Measurements from ENCODE around the gene DLG2. TPM values are rescaled to one million over a fixed set of nuclear protein-coding genes. Genes with fewer than 3 reads are reported as not detected.
A peak's percentile ranks its signal among the peaks of the same experiment; 100 is the strongest.

DLG2 gene
- total and polyA plus RNA-seq, 9 donors: 2.5 to 20.7 (median 12.0) TPM

DNA sequence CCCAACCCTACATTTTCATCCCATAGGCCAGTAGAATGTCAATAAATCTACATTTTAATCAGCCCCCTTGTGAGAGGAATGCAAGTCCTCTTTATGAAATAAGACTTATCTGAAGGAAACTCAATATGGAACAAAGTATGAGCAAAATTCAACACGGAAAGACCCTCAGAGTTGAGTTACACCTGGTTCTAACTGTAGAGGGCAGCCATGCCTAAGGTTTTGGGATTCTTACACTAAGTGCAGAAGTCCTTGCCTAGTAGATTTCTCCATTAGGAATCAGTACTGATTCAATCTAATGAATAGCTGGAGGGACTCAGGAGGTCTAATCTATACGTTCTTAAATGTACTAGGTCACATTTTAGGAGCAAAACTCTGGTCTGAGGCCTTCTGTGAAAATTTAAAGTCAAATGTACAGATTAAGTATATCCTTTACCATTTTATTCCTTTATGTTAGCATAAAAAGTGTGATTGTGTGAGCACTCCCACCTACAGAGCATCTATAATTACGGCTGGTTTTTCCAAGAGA lies 904.5 kb downstream of the DLG2 start:
- Histone ChIP-seq H3K27me3 (no peaks in the 10 kb centered on the region), H3K9me3 (no peaks in the 10 kb centered on the region), H3K36me3 (no peaks in the 10 kb centered on the region), H3K4me3 (no peak overlapping the region), H3K27ac (no peak overlapping the region), H3K4me1 (ENCODE audit: insufficient read depth) (peaks cover 7% of the 10 kb centered on the region)
- intact Hi-C loops (cut with DNase I): no loop called here
- WGBS, 3 donors: 73 to 82% (median 77%) methylated on average over 3 of the region's 3 CpGs
- no peak for TF ChIP-seq POLR2A (IDR thresholded peaks at IDR 0.05)
- TF ChIP-seq, protein P1, sequence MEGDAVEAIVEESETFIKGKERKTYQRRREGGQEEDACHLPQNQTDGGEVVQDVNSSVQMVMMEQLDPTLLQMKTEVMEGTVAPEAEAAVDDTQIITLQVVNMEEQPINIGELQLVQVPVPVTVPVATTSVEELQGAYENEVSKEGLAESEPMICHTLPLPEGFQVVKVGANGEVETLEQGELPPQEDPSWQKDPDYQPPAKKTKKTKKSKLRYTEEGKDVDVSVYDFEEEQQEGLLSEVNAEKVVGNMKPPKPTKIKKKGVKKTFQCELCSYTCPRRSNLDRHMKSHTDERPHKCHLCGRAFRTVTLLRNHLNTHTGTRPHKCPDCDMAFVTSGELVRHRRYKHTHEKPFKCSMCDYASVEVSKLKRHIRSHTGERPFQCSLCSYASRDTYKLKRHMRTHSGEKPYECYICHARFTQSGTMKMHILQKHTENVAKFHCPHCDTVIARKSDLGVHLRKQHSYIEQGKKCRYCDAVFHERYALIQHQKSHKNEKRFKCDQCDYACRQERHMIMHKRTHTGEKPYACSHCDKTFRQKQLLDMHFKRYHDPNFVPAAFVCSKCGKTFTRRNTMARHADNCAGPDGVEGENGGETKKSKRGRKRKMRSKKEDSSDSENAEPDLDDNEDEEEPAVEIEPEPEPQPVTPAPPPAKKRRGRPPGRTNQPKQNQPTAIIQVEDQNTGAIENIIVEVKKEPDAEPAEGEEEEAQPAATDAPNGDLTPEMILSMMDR (IDR thresholded peaks at IDR 0.05): no peak
- TF ChIP-seq EP300 (IDR thresholded peaks at IDR 0.05): no peak
- DNase-seq: no peak

DNA sequence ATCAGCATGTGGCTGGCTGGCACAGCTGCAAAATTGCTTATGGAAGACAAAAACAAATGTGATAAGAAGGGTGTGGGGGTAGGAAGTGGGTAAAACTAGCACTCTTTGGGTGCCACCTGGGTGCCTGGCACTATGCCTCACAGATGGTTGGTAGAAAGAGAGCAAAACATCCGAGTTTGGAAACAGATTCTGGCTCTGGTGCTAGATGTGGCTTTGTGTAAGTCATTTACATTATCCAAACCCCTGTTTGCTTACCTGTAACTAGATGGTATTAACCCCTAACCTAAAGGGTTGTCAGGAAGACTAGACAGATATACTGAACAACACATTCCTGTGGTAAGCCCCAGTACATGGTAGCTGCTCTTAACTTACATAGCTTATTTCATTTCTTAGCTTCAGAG lies 905.6 kb downstream of the DLG2 start:
- no peaks in the 10 kb centered on the region for H3K9me3 ChIP-seq
- H3K4me3 ChIP-seq: no peak overlapping the region
- no peak for TF ChIP-seq EP300 (IDR thresholded peaks at IDR 0.05)
- no peak for TF ChIP-seq POLR2A (IDR thresholded peaks at IDR 0.05)
- TF ChIP-seq, protein P1 (IDR thresholded peaks at IDR 0.05): no peak
- no peaks in the 10 kb centered on the region for H3K27me3 ChIP-seq
- intact Hi-C loops (cut with DNase I): no loop called here
- 36 to 45% (median 41%) methylated on average over 1 of the region's 1 CpG for WGBS, 3 donors
- peaks cover 7% of the 10 kb centered on the region for H3K4me1 ChIP-seq (ENCODE audit: insufficient read depth)
- H3K36me3 ChIP-seq: no peaks in the 10 kb centered on the region
- no peak for DNase-seq
- H3K27ac ChIP-seq: no peak overlapping the region

DNA sequence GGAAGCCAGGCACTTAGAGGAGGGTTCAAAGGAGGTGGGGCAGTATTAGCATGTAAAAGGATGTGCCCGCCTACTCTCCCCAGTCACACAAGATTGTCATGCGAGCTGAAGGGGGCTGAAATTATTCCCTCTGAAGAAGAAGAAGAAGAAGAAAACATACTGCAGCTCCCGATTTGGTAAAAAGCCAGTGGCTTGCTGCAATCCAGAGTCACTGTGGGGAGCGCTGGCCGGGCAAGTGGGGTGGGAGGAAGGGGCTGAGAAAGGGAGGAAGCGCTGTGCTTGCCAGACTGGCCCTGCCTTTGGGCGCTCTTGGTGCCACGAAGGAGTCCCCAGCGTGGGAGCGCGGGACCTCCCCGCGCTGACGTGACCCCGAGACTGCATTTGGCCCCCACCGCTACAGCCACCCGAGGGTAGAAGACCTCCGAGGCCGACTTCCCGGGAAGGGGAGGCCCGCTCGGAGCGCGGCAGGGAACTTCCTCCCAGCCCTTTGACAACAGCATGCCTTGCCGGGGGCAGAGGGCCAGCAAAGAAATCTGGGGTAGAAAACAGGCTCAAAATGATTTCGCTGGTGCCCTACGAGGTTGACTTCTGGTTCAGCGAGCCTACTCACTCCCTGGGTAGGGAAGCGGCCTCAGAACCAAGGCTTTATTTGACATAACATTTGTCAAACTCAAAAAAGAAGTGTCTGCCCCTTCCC lies 906.3 kb downstream of the DLG2 start:
- peak overlapping the region in 1 of 2 donors; percentile 48 for H3K27ac ChIP-seq
- intact Hi-C loops (cut with DNase I): no loop called here
- no peaks in the 10 kb centered on the region for H3K9me3 ChIP-seq
- H3K27me3 ChIP-seq: no peaks in the 10 kb centered on the region
- no peak for TF ChIP-seq POLR2A (IDR thresholded peaks at IDR 0.05)
- TF ChIP-seq EP300 (IDR thresholded peaks at IDR 0.05): no peak
- TF ChIP-seq, protein P1 (IDR thresholded peaks at IDR 0.05): no peak
- 3 to 6% (median 3%) methylated on average over 29 of the region's 29 CpGs for WGBS, 3 donors
- peak; percentile 14 to 45 (median 34) for DNase-seq
- H3K4me1 ChIP-seq (ENCODE audit: insufficient read depth): peaks cover 7% of the 10 kb centered on the region
- peak overlapping the region; percentile 49 for H3K4me3 ChIP-seq
- H3K36me3 ChIP-seq: no peaks in the 10 kb centered on the region

DNA sequence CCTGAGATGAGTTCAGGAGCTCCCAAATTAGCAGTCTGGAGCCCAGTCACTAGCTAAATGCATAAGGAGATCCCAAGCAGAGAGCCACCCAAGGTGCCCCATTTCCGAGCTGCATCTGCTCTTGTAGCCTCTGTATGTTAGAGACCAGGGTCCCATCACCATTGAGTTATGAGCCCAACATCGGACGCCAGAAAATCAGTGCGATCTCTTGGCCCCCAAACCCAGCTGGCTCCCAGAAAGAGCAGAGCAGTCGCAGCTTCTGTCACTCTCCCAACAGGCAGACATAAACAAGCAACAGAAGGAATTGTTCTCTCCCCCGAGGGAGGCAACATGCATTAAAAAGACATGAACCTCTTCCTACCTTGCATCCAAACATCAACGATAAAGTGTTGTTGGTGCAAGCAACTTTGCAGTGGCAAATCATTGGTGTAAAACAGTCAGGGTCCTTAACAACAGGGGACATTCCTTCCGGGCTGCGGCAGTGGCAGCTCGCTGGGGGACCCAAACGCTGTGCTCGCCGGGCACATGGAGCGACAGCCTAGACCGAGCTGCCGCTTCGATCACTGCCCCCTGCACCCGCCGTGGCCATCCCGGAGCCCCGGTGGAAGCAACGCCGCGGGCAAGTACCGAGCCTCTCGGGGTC lies 907.1 kb downstream of the DLG2 start:
- TF ChIP-seq, protein P1 (IDR thresholded peaks at IDR 0.05): no peak
- no peak for TF ChIP-seq EP300 (IDR thresholded peaks at IDR 0.05)
- no peak for TF ChIP-seq POLR2A (IDR thresholded peaks at IDR 0.05)
- intact Hi-C loops (cut with DNase I): no loop called here
- peaks cover 7% of the 10 kb centered on the region for H3K4me1 ChIP-seq (ENCODE audit: insufficient read depth)
- no peak overlapping the region for H3K27ac ChIP-seq
- H3K27me3 ChIP-seq: no peaks in the 10 kb centered on the region
- no peaks in the 10 kb centered on the region for H3K9me3 ChIP-seq
- peak overlapping the region; percentile 49 for H3K4me3 ChIP-seq
- peak in 2 of 5 donors; percentile 10 to 16 for DNase-seq
- no peaks in the 10 kb centered on the region for H3K36me3 ChIP-seq
- 3% methylated on average over 26 of the region's 26 CpGs for WGBS, 3 donors

All from ovary (tissue), 9 donors.